GM23248 (cell line): ENCODE data around the gene RFXANK. TPM values are rescaled to one million over a fixed set of nuclear protein-coding genes. Genes with fewer than 3 reads are reported as not detected.

ENCODE experiments used
- DNase-seq: peaks from one replicate; pipeline ENCODE4 v3.0.0-alpha.2; 2015
- H2AFZ ChIP-seq: fragments of 200-600 bp; sonication (generic); 2 replicates; pipeline ENCODE4 v1.6.1; 2016; ENCODE audit warnings: antibody characterized with exemption
- H3F3A ChIP-seq: fragments of 200-600 bp; sonication (generic); 2 replicates; pipeline ENCODE4 v1.6.1; 2016; ENCODE audit warnings: mild to moderate bottlenecking, antibody characterized with exemption, mixed run types; ENCODE audit not compliant: insufficient read depth
- H3K27ac ChIP-seq: fragments of 200-600 bp; sonication (generic); 2 replicates; pipeline ENCODE4 v1.5.1; 2016; ENCODE audit warnings: mild to moderate bottlenecking
- H3K27me3 ChIP-seq: fragments of 200-600 bp; sonication (generic); replicated peaks from 2 replicates; pipeline ENCODE4 v1.6.1; 2016; ENCODE audit warnings: mild to moderate bottlenecking; ENCODE audit not compliant: insufficient read depth
- H3K36me3 ChIP-seq: fragments of 200-600 bp; sonication (generic); 2 replicates; pipeline ENCODE4 v1.6.1; 2016; ENCODE audit warnings: low read depth, mild to moderate bottlenecking
- H3K4me1 ChIP-seq: fragments of 200-600 bp; sonication (generic); 2 replicates; pipeline ENCODE4 v1.6.1; 2016; ENCODE audit warnings: mild to moderate bottlenecking; ENCODE audit not compliant: insufficient read depth
- H3K4me2 ChIP-seq: fragments of 200-600 bp; sonication (generic); one replicate; pipeline ENCODE4 v1.6.1; 2016; ENCODE audit warnings: mild to moderate bottlenecking; ENCODE audit not compliant: unreplicated experiment
- H3K4me3 ChIP-seq: fragments of 200-600 bp; sonication (generic); 2 replicates; pipeline ENCODE4 v1.5.1; 2016; ENCODE audit warnings: mild to moderate bottlenecking
- H3K79me2 ChIP-seq: fragments of 200-600 bp; sonication (generic); 2 replicates; pipeline ENCODE4 v1.6.1; 2016; ENCODE audit warnings: mild to moderate bottlenecking; ENCODE audit not compliant: insufficient read depth
- H3K9ac ChIP-seq: fragments of 200-600 bp; sonication (generic); 2 replicates; pipeline ENCODE4 v1.6.1; 2016; ENCODE audit warnings: mild to moderate bottlenecking
- H3K9me2 ChIP-seq: fragments of 200-600 bp; sonication (generic); 2 replicates; pipeline ENCODE4 v1.6.1; 2016; ENCODE audit warnings: mixed run types, mild to moderate bottlenecking, moderate library complexity; ENCODE audit not compliant: insufficient read depth
- H3K9me3 ChIP-seq: fragments of 200-600 bp; sonication (generic); one replicate; pipeline ENCODE4 v1.6.1; 2017; ENCODE audit warnings: low read depth
- H4K20me1 ChIP-seq: fragments of 200-600 bp; sonication (generic); 2 replicates; pipeline ENCODE4 v1.6.0; 2016; ENCODE audit not compliant: insufficient read depth
- EZH2 ChIP-seq: fragments of 200-600 bp; sonication (generic); IDR thresholded peaks from 2 replicates; pipeline ENCODE4 v1.6.1; 2018; ENCODE audit warnings: antibody characterized with exemption, mild to moderate bottlenecking; ENCODE audit not compliant: insufficient read depth, poor library complexity, severe bottlenecking
- EZH2phosphoT487 ChIP-seq: fragments of 200-600 bp; sonication (generic); IDR thresholded peaks from 2 replicates; pipeline ENCODE4 v1.6.1; 2018; ENCODE audit warnings: antibody characterized with exemption, moderate library complexity, mild to moderate bottlenecking, low read depth; ENCODE audit not compliant: insufficient read depth
- WGBS, 2 experiments: methylation state at CpG; one replicate each; pipeline ENCODE4 v1.1.6; 2015 to 2017; ENCODE audit warnings: low lambda C conversion rate in 2 of 2, low coverage in 1 of 2; ENCODE audit errors: missing lambda C conversion rate in 2 of 2; 5-methylcytosine and 5-hydroxymethylcytosine counted together
- in situ Hi-C: fragments of 300-500 bp; cut with MboI; formaldehyde crosslinking; loops from 2 replicates; pipeline ENCODE4 v1.15.0; 2020
- polyA plus RNA-seq: library from polyadenylated mRNA; unstranded; fragments of >200 nt; fragmentation: Nextera tagmentation; extraction: Ambion mirVana; gene quantifications from 2 replicates; pipeline ENCODE4 v1.2.1, GENCODE V29; 2016
- total RNA-seq: library from RNA; depleted of rRNA; stranded (reverse); fragments of >200 nt; shearing (Covaris generic); gene quantifications from 2 replicates; pipeline ENCODE4 v1.2.3, GENCODE V29; 2014

RFXANK gene
- total and polyA plus RNA-seq, 2 experiments from 2014 or later, result 42.6 to 44.5 TPM

DNA sequence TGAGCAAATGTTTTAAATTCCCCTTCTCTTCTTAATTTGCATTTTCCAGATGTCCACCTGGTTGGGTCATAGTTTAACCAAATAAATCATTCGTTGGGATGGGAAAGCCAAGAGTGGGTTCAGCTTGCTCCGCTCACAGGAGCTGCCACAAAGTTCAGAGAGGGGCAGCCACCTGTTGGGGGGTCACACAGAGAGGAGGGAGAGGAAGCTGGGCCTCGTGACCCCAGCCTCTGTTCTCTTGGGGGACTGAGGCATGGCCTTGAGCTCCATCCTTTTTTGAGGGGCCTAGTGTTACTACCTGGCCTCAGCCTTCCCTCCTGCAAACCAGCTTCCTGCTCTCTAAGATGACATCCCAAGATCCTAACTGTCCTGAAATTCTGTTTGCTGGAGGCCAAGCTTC, 24.4 kb upstream of the RFXANK start:
- in situ Hi-C loops, result no loop called here
- H3K36me3 ChIP-seq, result no peaks in the 10 kb centered on the region
- no peaks in the 10 kb centered on the region for H3K9me2 ChIP-seq
- H3K9ac ChIP-seq, result no peak overlapping the region
- no peaks in the 10 kb centered on the region for H3K27me3 ChIP-seq
- H3K4me2 ChIP-seq, result no peak overlapping the region
- no peaks in the 10 kb centered on the region for H3K9me3 ChIP-seq
- 93 to 97% methylated on average over 3 of the region's 3 CpGs for WGBS, 2 experiments
- no peak for DNase-seq
- TF ChIP-seq EZH2phosphoT487, result no peak
- no peak for TF ChIP-seq EZH2
- H3K4me3 ChIP-seq, result no peak overlapping the region
- no peak overlapping the region for H3K27ac ChIP-seq
- no peaks in the 10 kb centered on the region for H4K20me1 ChIP-seq
- H2AFZ ChIP-seq, result no peak overlapping the region
- no peaks in the 10 kb centered on the region for H3K79me2 ChIP-seq
- no peaks in the 10 kb centered on the region for H3K4me1 ChIP-seq
- H3F3A ChIP-seq, result no peaks in the 10 kb centered on the region

DNA sequence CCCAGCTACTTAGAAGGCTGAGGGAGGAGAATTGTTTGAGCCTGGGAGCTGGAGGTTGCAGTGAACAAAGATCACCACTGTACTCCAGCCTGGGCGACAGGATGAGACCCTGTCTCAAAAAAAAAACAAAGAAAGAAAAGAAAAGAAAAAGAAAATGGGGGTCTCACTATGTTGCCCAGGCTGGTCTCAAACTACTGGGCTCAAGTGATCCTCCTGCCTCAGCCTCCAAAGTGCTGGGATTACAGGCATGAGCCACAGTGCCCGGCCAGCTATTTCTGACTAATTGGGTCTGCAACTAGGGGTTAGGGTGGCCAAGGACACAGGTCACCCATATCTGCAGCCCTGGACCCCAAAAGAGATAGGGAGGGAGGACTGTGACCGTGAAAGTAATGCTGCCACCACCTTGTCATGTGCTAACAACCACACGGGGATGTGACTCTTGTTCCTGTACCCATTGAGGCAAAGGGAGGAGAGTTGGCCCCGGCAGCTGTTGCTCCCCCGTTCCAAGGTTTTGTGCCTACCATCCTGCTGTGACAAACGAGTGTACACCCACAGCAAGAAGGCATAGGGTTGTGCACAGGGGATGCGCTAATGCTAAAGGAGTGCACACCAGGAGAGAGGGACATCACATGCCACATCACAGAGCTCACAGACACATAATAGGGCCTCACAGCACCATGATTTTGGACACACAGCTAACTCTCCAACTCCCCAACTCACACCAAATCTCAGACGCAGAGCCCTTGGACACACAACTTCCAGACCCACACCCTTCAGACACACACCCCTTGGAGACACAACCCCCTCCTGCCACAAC, 22.6 kb upstream of the RFXANK start:
- Histone ChIP-seq H3K9me3 (no peaks in the 10 kb centered on the region), H3K27me3 (no peaks in the 10 kb centered on the region), H3K4me1 (no peaks in the 10 kb centered on the region), H3K79me2 (no peaks in the 10 kb centered on the region), H2AFZ (no peak overlapping the region), H3K27ac (no peak overlapping the region), H3K4me2 (no peak overlapping the region), H3K36me3 (no peaks in the 10 kb centered on the region), H3K9me2 (no peaks in the 10 kb centered on the region), H3K4me3 (no peak overlapping the region), H3F3A (no peaks in the 10 kb centered on the region), H4K20me1 (no peaks in the 10 kb centered on the region), H3K9ac (no peak overlapping the region)
- no peak for TF ChIP-seq EZH2phosphoT487
- no peak for TF ChIP-seq EZH2
- in situ Hi-C loops, result no loop called here
- no peak for DNase-seq
- WGBS, 2 experiments, result 79 to 83% methylated on average over 9 of the region's 9 CpGs

DNA sequence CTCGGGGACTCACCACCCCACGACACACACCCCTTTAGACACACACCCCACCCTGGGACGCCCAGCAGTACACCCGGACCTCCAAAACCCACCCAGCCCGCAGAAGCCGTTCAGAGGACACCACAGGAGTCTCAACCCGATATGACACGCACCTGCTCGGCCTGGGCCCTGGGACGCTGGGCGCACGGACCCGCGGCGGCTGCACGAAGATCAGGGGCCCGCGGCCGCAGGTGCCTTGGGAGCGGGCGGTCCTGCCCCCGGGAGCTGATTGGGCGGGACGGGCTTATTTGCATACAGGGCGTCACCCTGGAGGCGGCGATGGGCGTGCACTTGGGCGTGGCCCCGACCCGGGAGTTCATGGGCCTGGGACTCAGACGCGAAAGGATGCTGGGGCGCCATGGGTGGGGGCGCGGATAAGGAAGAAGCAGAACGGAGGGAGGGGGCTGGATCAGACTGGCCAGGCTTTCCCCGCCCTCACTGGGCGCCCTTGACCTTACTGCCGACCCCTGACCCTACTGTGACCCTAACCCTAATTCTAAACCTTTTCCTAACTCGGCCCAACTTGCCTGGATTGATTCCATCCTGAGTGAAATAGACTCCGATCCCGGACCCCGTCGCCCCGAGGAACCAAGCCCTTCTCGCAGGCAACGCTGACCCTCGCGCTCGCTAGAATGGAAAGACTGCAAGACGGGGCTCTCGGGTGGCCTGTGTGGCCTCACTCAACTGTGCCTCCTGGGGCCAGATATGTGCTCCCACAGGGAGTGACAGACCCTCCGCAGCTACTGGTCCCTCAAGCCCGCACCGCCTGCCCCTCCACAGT, 21.8 kb upstream of the RFXANK start, which contains the start of gene MEF2B:
Gene MEF2B, minus strand, starts transcription at position 211 of the 820 bp plus-strand sequence. CDS start 19,528 bp downstream, outside the sequence.
- Histone ChIP-seq H2AFZ (no peak within 1 kb of the TSS), H3K27ac (no peak within 1 kb of the TSS), H4K20me1 (no peaks in the 10 kb centered on the region), H3K27me3 (no peaks in the 10 kb centered on the region), H3K9ac (no peak within 1 kb of the TSS), H3K4me3 (no peak within 1 kb of the TSS), H3F3A (no peaks in the 10 kb centered on the region), H3K9me3 (no peaks in the 10 kb centered on the region), H3K9me2 (no peaks in the 10 kb centered on the region), H3K79me2 (no peaks in the 10 kb centered on the region), H3K4me2 (no peak within 1 kb of the TSS), H3K4me1 (no peaks in the 10 kb centered on the region), H3K36me3 (no peaks in the 10 kb centered on the region)
- in situ Hi-C loops, result no loop called here
- TF ChIP-seq EZH2 (no peak), EZH2phosphoT487 (no peak)
- 26 to 32% methylated on average over 56 of the region's 56 CpGs for WGBS, 2 experiments
- DNase-seq, result peak; percentile 73

DNA sequence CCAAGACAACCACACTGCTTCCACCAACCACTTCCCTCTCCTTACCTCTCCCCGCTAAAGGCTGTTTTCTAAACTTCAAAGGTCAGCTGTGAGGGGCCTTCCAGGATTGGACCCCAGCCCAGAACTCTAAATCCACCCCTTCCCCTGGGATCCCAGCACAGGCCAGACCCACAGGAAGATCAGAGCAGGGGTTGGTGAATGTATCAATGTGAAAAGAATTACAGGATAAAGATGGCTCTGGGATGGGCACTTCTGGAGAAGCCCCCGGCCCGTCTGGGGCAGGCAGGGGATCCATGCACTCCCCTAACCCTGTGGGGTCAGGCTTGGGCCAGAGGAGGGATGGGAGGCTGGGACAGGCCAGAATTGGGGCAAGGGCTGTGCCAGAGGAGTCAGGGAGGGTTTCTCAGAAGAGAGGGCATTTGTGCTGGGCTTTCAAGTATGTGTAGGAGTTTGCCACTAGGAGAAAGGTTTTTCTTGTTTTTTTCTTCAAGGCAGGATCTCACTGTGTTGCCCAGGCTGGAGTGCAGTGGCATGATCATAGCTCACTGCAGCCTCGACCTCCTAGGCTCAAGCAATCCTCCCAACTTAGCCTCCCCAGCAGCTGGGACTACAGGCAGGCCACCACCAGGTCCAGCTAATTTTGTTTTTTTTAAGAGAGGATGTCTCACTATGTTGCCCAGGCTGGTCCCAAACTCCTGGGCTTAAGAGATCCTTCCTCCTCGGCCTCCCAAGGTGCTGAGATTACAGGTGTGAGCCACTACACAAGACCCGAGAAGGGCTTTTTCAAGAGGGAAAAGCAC, 21.0 kb upstream of the RFXANK start:
- H3K4me1 ChIP-seq, result no peaks in the 10 kb centered on the region
- H3K79me2 ChIP-seq, result no peaks in the 10 kb centered on the region
- H3K4me3 ChIP-seq, result no peak overlapping the region
- DNase-seq, result no peak
- TF ChIP-seq EZH2phosphoT487 (no peak), EZH2 (no peak)
- H3K9ac ChIP-seq, result no peak overlapping the region
- no peaks in the 10 kb centered on the region for H3K9me3 ChIP-seq
- H3K27ac ChIP-seq, result no peak overlapping the region
- H3K36me3 ChIP-seq, result no peaks in the 10 kb centered on the region
- H3K27me3 ChIP-seq, result no peaks in the 10 kb centered on the region
- H2AFZ ChIP-seq, result no peak overlapping the region
- H3F3A ChIP-seq, result no peaks in the 10 kb centered on the region
- H3K9me2 ChIP-seq, result no peaks in the 10 kb centered on the region
- H4K20me1 ChIP-seq, result no peaks in the 10 kb centered on the region
- WGBS, 2 experiments, result 77 to 82% methylated on average over 6 of the region's 6 CpGs
- in situ Hi-C loops, result no loop called here
- no peak overlapping the region for H3K4me2 ChIP-seq
